ENCODE measurements around the gene UTP4.

UTP4 gene

GRCh38 chr16:69150146-69150865 lies 17.9 kb downstream of the UTP4 start:
- H2AFZ ChIP-seq (ENCODE audit: low read depth, low read length): no peak overlapping the region
- H3K27ac ChIP-seq (ENCODE audit: low read length): no peak overlapping the region
- no peak overlapping the region for H3K9ac ChIP-seq (ENCODE audit: low read length)
- no peaks in the 10 kb centered on the region for H3K27me3 ChIP-seq (ENCODE audit: low read depth, low read length)
- peaks cover 12% of the 10 kb centered on the region for H3K79me2 ChIP-seq (ENCODE audit: low read length)
- H3K4me1 ChIP-seq (ENCODE audit: low read length): no peaks in the 10 kb centered on the region
- no peaks in the 10 kb centered on the region for H4K20me1 ChIP-seq (ENCODE audit: insufficient read depth, low read length)
- H3K4me2 ChIP-seq (ENCODE audit: low read length): no peak overlapping the region
- TF ChIP-seq CTCF (IDR thresholded peaks at IDR 0.05; ENCODE audit: low read depth, low read length) (peak; percentile 91), EZH2phosphoT487 (IDR thresholded peaks at IDR 0.05; ENCODE audit: low read depth) (no peak)
- H3K4me3 ChIP-seq (ENCODE audit: low read length): no peak overlapping the region
- H3K9me3 ChIP-seq (ENCODE audit: insufficient read depth, low read length): no peaks in the 10 kb centered on the region
- H3K36me3 ChIP-seq (replicated peaks; ENCODE audit: low read depth, low read length): peaks cover 49% of the 10 kb centered on the region

DNA sequence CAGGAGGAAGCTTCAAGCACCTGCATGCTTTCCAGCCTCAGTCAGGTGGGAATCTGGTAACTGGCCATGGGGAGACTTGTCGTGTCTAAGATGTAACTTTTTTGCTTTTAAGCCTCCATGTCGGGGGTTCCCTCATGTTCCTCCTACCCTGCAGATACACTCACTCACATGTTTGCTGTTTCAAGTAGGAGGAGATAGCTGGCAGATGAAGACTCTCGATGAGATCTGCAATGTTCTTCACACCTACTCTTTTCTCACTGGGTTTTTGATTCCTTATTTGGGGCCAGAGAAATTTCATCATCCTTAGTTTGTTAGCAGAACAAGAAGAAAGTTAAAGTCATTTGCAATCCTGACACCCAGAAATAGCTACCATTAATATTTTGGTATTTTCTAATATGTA lies 24.7 kb downstream of the UTP4 start:
- peaks cover 10% of the 10 kb centered on the region for H3K4me1 ChIP-seq (ENCODE audit: low read length)
- H3K9me3 ChIP-seq (ENCODE audit: insufficient read depth, low read length): no peaks in the 10 kb centered on the region
- no peaks in the 10 kb centered on the region for H3K79me2 ChIP-seq (ENCODE audit: low read length)
- H2AFZ ChIP-seq (ENCODE audit: low read depth, low read length): no peak overlapping the region
- TF ChIP-seq CTCF (IDR thresholded peaks at IDR 0.05; ENCODE audit: low read depth, low read length) (no peak), EZH2phosphoT487 (IDR thresholded peaks at IDR 0.05; ENCODE audit: low read depth) (no peak)
- H3K4me3 ChIP-seq (ENCODE audit: low read length): no peak overlapping the region
- H3K36me3 ChIP-seq (replicated peaks; ENCODE audit: low read depth, low read length): peaks cover 58% of the 10 kb centered on the region
- H4K20me1 ChIP-seq (ENCODE audit: insufficient read depth, low read length): no peaks in the 10 kb centered on the region
- H3K9ac ChIP-seq (ENCODE audit: low read length): no peak overlapping the region
- no peak overlapping the region for H3K4me2 ChIP-seq (ENCODE audit: low read length)
- H3K27me3 ChIP-seq (ENCODE audit: low read depth, low read length): no peaks in the 10 kb centered on the region
- no peak overlapping the region for H3K27ac ChIP-seq (ENCODE audit: low read length)

DNA sequence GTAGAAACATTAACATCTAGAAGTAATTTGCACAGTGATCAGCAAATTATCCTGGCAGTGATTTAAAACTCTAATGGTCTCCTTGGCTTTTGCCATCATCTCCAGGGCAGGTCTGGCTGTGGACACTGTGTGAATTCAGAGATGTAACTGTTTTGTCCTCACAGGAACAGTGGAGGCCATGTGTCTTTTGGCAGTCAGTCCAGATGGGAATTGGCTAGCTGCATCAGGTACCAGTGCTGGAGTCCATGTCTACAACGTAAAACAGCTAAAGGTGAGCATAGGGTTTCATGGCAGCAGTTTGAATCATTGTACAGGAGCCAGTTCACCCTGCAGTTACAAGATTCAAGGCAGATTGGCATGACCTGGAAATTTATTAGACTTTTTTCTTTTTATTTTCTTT lies 27.7 kb downstream of the UTP4 start:
- Histone ChIP-seq H3K9me3 (ENCODE audit: insufficient read depth, low read length) (no peaks in the 10 kb centered on the region), H3K27me3 (ENCODE audit: low read depth, low read length) (no peaks in the 10 kb centered on the region), H3K79me2 (ENCODE audit: low read length) (no peaks in the 10 kb centered on the region), H2AFZ (ENCODE audit: low read depth, low read length) (no peak overlapping the region), H3K36me3 (replicated peaks; ENCODE audit: low read depth, low read length) (peaks cover 55% of the 10 kb centered on the region), H3K4me1 (ENCODE audit: low read length) (peaks cover 10% of the 10 kb centered on the region), H3K4me2 (ENCODE audit: low read length) (no peak overlapping the region), H3K9ac (ENCODE audit: low read length) (no peak overlapping the region), H3K4me3 (ENCODE audit: low read length) (no peak overlapping the region), H4K20me1 (ENCODE audit: insufficient read depth, low read length) (no peaks in the 10 kb centered on the region), H3K27ac (ENCODE audit: low read length) (no peak overlapping the region)
- TF ChIP-seq CTCF (IDR thresholded peaks at IDR 0.05; ENCODE audit: low read depth, low read length) (no peak), EZH2phosphoT487 (IDR thresholded peaks at IDR 0.05; ENCODE audit: low read depth) (no peak)

DNA sequence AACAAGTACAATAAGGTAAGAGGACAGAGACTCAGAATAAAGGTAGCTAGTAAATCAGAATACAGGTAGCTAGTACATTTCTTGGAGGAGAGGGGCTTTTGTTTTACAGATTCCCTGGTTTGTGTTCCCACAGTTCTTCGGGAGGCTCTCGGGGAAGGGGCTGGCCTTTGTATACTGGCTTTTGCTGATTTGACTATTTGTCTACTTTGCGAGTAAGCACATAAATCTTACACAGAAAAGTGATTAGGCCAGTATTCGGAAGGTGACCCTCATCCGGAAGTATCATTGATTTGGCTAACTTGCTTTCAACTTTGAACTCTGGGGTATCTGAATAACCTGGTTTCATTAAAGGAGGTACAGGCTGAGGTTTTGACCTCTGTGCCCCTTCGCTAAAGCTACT lies 33.1 kb downstream of the UTP4 start:
- no peak overlapping the region for H3K27ac ChIP-seq (ENCODE audit: low read length)
- peaks cover 4% of the 10 kb centered on the region; the same call in 1 of the 2 replicates for H3K4me1 ChIP-seq (ENCODE audit: low read length)
- no peak overlapping the region for H3K9ac ChIP-seq (ENCODE audit: low read length)
- no peaks in the 10 kb centered on the region for H3K79me2 ChIP-seq (ENCODE audit: low read length)
- TF ChIP-seq CTCF (IDR thresholded peaks at IDR 0.05; ENCODE audit: low read depth, low read length) (no peak), EZH2phosphoT487 (IDR thresholded peaks at IDR 0.05; ENCODE audit: low read depth) (no peak)
- H4K20me1 ChIP-seq (ENCODE audit: insufficient read depth, low read length): no peaks in the 10 kb centered on the region
- no peak overlapping the region for H3K4me2 ChIP-seq (ENCODE audit: low read length)
- H3K9me3 ChIP-seq (ENCODE audit: insufficient read depth, low read length): no peaks in the 10 kb centered on the region
- no peak overlapping the region for H3K4me3 ChIP-seq (ENCODE audit: low read length)
- no peaks in the 10 kb centered on the region for H3K27me3 ChIP-seq (ENCODE audit: low read depth, low read length)
- peaks cover 68% of the 10 kb centered on the region for H3K36me3 ChIP-seq (replicated peaks; ENCODE audit: low read depth, low read length)
- H2AFZ ChIP-seq (ENCODE audit: low read depth, low read length): no peak overlapping the region
